GM13976 (cell line): ENCODE measurements around the gene B9D1.

Experiments
- DNase-seq: peaks from one replicate; pipeline ENCODE4 v3.0.0; 2012; ENCODE audit warnings: low spot score
- in situ Hi-C: fragments of 300-500 bp; cut with MboI; formaldehyde crosslinking; loops from one replicate; pipeline ENCODE4 v1.12.0; 2022; ENCODE audit warnings: low sequenced_read_pairs, mixed read lengths, inconsistent platforms; ENCODE audit not compliant: unreplicated experiment
- TF ChIP-seq, protein P1 (sequence below): IDR thresholded peaks from 2 replicates; pipeline ENCODE4 v1.5.1; 2012; ENCODE audit warnings: borderline replicate concordance, mild to moderate bottlenecking; ENCODE audit not compliant: insufficient read depth; ENCODE audit errors: extremely low read depth, missing control alignments, control extremely low read depth

Gene B9D1

DNA sequence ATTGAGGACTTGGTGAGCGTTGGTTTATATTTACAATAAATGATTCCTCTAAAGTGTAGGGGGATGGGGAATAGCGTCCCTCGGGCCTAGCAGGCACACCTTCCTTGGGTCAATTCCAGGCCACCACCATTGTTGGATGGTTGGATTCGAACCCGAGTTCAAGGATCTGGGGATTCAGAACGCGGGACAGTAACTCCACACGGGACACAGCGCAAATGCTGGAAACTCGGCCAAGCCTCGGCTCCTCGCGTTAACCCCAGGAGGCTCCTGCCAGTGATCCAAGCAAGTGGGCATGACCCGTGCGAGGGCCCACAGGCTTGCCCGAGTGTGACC, 613 bp downstream of the B9D1 start:
- in situ Hi-C loops = loop anchor here (10.0 kb wide), 2 partner anchors 93 to 403 kb away; no protein-coding TSS in a partner anchor
- no peak for DNase-seq
- TF ChIP-seq, protein P1, sequence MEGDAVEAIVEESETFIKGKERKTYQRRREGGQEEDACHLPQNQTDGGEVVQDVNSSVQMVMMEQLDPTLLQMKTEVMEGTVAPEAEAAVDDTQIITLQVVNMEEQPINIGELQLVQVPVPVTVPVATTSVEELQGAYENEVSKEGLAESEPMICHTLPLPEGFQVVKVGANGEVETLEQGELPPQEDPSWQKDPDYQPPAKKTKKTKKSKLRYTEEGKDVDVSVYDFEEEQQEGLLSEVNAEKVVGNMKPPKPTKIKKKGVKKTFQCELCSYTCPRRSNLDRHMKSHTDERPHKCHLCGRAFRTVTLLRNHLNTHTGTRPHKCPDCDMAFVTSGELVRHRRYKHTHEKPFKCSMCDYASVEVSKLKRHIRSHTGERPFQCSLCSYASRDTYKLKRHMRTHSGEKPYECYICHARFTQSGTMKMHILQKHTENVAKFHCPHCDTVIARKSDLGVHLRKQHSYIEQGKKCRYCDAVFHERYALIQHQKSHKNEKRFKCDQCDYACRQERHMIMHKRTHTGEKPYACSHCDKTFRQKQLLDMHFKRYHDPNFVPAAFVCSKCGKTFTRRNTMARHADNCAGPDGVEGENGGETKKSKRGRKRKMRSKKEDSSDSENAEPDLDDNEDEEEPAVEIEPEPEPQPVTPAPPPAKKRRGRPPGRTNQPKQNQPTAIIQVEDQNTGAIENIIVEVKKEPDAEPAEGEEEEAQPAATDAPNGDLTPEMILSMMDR = no peak

GRCh38 chr17:19361326-19361725, 1.2 kb downstream of the B9D1 start:
- in situ Hi-C loops = loop anchor here (10.0 kb wide), 2 partner anchors 93 to 403 kb away; no protein-coding TSS in a partner anchor
- TF ChIP-seq, protein P1 = no peak
- DNase-seq = no peak

GRCh38 chr17:19360772-19361171, 1.8 kb downstream of the B9D1 start:
- TF ChIP-seq, protein P1 = no peak
- no peak for DNase-seq
- in situ Hi-C loops = loop anchor here (10.0 kb wide), 2 partner anchors 94 to 404 kb away; no protein-coding TSS in a partner anchor

DNA sequence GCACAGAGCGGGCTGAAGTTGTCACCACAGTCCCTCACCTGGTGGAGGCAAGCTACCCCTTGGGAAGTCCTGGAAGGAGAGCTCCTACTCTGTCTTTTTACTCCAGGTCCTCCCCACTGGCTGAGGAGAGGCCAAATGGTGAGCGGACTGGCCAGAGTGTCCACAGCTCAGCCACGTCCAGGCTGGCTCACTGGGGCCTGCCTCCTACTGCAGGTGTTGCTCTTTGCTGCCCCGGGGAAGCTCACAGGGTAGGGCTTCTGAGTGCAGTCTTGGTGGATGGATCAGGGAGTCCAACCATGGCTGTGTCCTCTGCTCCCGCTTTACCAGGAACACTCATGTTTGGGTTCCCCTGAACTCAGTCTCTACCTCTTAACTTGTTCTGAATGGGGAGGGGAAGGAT, 2.7 kb downstream of the B9D1 start:
- in situ Hi-C loops = loop anchor here (10.0 kb wide), 2 partner anchors 95 to 405 kb away; no protein-coding TSS in a partner anchor
- DNase-seq = no peak
- TF ChIP-seq, protein P1 = no peak

DNA sequence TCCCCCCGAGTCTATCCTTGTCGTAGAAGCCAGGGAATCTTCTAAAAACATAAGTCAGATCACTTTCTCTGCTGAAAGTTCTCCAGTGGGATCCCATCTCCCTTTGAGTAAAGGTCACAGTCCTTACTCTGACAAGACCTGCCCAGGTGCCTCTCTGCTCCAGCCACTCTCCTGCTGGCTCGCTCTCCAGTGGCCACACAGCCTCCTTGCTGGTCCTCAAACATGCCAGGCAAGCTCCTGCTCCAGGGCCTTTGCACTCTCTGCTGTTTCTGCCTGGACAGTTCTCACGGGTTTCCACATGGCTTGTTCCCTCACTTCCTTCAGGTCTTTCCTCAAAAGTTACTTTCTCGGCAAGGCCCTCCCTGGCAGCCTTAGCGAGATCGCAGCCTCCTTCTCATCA, 3.4 kb downstream of the B9D1 start:
- TF ChIP-seq, protein P1 = no peak
- no peak for DNase-seq
- in situ Hi-C loops = no loop called here

- in situ Hi-C loops = no loop called here
- DNase-seq = no peak
- TF ChIP-seq, protein P1 = no peak
Measured at GRCh38 chr17:19357761-19358160, 4.8 kb downstream of the B9D1 start.

GRCh38 chr17:19357351-19357750, 5.2 kb downstream of the B9D1 start:
- no peak for DNase-seq
- in situ Hi-C loops = no loop called here
- TF ChIP-seq, protein P1 = no peak
